Measurements from ENCODE around the gene CACNB4. TPM values are rescaled to one million over a fixed set of nuclear protein-coding genes. Genes with fewer than 3 reads are reported as not detected.

CACNB4 gene
- total RNA-seq, 1 donor from 2014 or later: 3.4 TPM

DNA sequence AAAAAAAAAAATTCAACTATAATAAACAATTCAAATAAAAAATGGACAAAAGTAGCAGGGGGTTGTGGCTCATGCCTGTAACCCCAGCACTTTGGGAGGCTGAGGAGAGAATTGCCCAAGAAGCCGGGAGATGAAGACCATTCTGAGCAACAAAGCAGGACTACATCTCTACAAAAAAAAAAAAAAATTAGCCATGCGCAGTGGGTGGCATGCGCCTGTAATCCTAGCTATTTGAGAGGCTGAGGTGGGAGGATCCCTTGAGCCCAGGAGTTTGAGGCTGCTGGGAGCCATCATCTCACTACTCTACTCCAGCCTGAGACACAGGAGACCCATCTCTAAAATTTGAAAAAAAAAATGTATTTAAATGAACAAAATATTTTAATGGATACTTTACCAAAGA, 4.4 kb upstream of the CACNB4 start:
- Mint-ChIP-seq H3K27ac (ENCODE audit: unreplicated experiment) (no peak overlapping the region), H3K4me1 (ENCODE audit: unreplicated experiment) (peaks cover 14% of the 10 kb centered on the region), H3K27me3 (ENCODE audit: unreplicated experiment) (peaks cover 24% of the 10 kb centered on the region), H3K36me3 (ENCODE audit: unreplicated experiment) (no peaks in the 10 kb centered on the region), H3K4me3 (ENCODE audit: unreplicated experiment) (no peak overlapping the region), H3K9me3 (ENCODE audit: unreplicated experiment) (no peaks in the 10 kb centered on the region)
- DNase-seq (ENCODE audit: extremely low spot score, unreplicated experiment): no peak
- no peak for TF ChIP-seq CTCF (IDR thresholded peaks at IDR 0.05)

- no peaks in the 10 kb centered on the region for H3K36me3 Mint-ChIP-seq (ENCODE audit: unreplicated experiment)
- no peak overlapping the region for H3K4me3 Mint-ChIP-seq (ENCODE audit: unreplicated experiment)
- no peak for TF ChIP-seq CTCF (IDR thresholded peaks at IDR 0.05)
- no peak for DNase-seq (ENCODE audit: extremely low spot score, unreplicated experiment)
- peaks cover 26% of the 10 kb centered on the region for H3K27me3 Mint-ChIP-seq (ENCODE audit: unreplicated experiment)
- H3K4me1 Mint-ChIP-seq (ENCODE audit: unreplicated experiment): peaks cover 19% of the 10 kb centered on the region
- H3K9me3 Mint-ChIP-seq (ENCODE audit: unreplicated experiment): no peaks in the 10 kb centered on the region
- H3K27ac Mint-ChIP-seq (ENCODE audit: unreplicated experiment): no peak overlapping the region
Observed at GRCh38 chr2:152100961-152101360, 2.1 kb upstream of the CACNB4 start.

DNA sequence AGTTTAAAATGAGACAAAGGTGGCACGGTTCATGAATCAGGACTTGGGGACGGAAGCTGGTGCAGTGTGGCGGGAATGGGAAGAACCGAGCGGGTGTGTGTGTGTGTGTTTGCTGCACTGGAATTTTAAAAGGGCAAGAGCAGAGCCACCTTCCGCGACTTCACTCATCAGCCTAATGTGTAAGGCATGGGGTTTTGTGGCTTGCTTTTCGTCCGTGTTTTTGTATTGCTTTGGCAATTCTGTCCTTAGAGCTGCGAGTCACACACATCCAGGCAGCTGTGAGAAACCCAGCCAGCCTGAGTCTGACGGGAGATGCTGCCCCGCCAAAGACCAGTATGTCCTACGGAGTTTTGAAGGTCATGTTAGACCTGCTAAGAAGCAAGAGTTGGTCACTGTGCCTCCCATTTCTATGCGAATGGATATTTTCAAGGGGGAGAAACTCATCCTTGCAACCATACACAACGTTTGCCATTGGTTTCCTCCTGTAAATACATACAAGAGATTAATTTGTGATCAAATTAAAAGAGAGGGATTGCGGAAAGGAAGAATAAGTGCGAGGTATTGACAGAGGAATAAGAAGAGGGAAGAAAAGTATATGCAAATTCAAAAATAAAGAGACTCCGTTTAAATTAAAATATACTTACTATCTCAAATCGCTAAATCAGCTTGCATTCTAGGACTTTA, 665 bp upstream of the CACNB4 start:
- peaks cover 37% of the 10 kb centered on the region for H3K27me3 Mint-ChIP-seq (ENCODE audit: unreplicated experiment)
- peak overlapping the region; percentile 87 for H3K4me3 Mint-ChIP-seq (ENCODE audit: unreplicated experiment)
- TF ChIP-seq CTCF (IDR thresholded peaks at IDR 0.05): no peak
- H3K4me1 Mint-ChIP-seq (ENCODE audit: unreplicated experiment): peaks cover 17% of the 10 kb centered on the region
- H3K36me3 Mint-ChIP-seq (ENCODE audit: unreplicated experiment): no peaks in the 10 kb centered on the region
- DNase-seq (ENCODE audit: extremely low spot score, unreplicated experiment): no peak
- H3K9me3 Mint-ChIP-seq (ENCODE audit: unreplicated experiment): no peaks in the 10 kb centered on the region
- no peak overlapping the region for H3K27ac Mint-ChIP-seq (ENCODE audit: unreplicated experiment)

- H3K36me3 Mint-ChIP-seq (ENCODE audit: unreplicated experiment): no peaks in the 10 kb centered on the region
- H3K27ac Mint-ChIP-seq (ENCODE audit: unreplicated experiment): peak overlapping the region; percentile 84
- peaks cover 17% of the 10 kb centered on the region for H3K4me1 Mint-ChIP-seq (ENCODE audit: unreplicated experiment)
- H3K9me3 Mint-ChIP-seq (ENCODE audit: unreplicated experiment): no peaks in the 10 kb centered on the region
- H3K4me3 Mint-ChIP-seq (ENCODE audit: unreplicated experiment): peak overlapping the region; percentile 87
- no peak for TF ChIP-seq CTCF (IDR thresholded peaks at IDR 0.05)
- DNase-seq (ENCODE audit: extremely low spot score, unreplicated experiment): no peak
- peaks cover 46% of the 10 kb centered on the region for H3K27me3 Mint-ChIP-seq (ENCODE audit: unreplicated experiment)
Observed at GRCh38 chr2:152097801-152098495, 896 bp downstream of the CACNB4 start.

DNA sequence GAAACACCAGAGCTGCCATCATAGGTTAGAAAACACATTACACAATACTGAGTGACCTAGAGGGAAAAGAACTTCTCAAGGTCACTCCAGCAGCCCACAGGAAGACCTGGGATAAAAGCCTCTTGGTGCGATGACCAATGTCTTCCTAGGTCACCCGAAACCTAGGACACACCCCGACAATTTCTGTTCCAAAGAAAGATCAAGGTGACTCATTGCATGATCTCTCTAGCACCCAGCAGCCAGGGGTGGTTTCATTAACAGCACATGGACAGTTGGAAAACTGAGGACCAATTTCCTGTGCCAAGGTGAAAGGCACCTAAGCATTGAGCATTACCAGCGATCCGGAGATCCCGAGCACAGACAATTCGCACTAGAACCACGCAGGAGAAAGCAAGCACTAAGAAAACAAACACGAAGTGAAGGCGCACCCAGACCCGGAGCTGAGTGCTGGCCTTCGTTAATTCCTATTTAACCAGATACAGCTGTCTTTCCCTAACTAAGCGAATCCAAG, 1.5 kb downstream of the CACNB4 start:
- no peaks in the 10 kb centered on the region for H3K9me3 Mint-ChIP-seq (ENCODE audit: unreplicated experiment)
- H3K27me3 Mint-ChIP-seq (ENCODE audit: unreplicated experiment): peaks cover 46% of the 10 kb centered on the region
- H3K36me3 Mint-ChIP-seq (ENCODE audit: unreplicated experiment): no peaks in the 10 kb centered on the region
- H3K4me3 Mint-ChIP-seq (ENCODE audit: unreplicated experiment): peak overlapping the region; percentile 87
- peaks cover 17% of the 10 kb centered on the region for H3K4me1 Mint-ChIP-seq (ENCODE audit: unreplicated experiment)
- TF ChIP-seq CTCF (IDR thresholded peaks at IDR 0.05): no peak
- no peak for DNase-seq (ENCODE audit: extremely low spot score, unreplicated experiment)
- peak overlapping the region; percentile 84 for H3K27ac Mint-ChIP-seq (ENCODE audit: unreplicated experiment)

Data from osteocyte (in vitro differentiated cells).